ENCODE results near the gene CCDC57. TPM values are rescaled to one million over a fixed set of nuclear protein-coding genes. Genes with fewer than 3 reads are reported as not detected.

The CCDC57 gene
- total RNA-seq, 1 experiment from 2014 or later: 69.9 TPM

DNA sequence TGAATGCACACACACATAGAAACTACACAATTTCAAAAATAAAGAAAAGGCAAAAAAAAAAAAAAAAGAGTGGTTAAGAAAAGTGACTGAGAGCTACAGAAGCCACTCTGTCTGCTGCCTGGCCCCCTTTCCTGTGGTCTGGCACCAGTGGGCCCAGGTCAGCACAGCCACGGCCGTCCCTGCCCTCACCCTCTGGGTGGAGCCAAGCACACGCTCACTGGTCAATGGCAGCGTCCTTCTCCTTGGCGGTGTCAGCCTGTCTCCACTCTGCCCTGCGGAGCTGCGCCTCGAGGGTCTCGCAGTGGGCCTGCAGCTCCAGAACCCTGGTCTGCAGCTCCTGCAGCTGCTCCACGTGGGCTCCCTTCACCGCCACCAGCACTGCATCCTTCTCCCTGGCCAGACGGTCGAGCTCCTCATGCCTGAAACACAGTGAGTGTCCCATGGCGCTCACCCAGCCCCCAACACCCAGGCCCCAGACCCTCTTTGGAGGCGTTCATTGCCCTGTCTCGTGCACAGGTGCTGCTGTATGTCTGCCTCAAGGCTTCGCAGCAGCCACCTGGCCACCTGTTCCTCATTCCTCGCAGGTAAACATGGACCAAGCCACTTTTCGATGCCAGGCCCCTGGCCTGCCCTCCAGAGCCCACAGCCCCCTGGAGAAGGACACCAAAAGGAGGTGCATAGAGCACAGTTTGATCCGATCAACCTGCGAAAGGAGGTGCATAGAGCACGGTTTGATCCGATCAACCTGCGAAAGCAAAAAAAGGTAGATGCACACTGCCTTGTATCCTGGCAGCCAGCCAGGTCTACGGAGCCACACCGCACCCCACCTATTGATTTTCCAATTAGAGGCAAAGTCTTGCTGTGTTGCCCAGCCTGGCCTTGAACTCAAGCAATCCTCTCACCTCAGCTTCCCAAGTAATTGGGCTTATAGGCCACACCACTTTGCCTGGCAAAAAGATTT lies 24.4 kb downstream of the CCDC57 start:
- no peak for TF ChIP-seq CTCF (IDR thresholded peaks at IDR 0.05; ENCODE audit: unreplicated experiment)
- Mint-ChIP-seq H3K9me3 (ENCODE audit: low read depth, unreplicated experiment) (no peaks in the 10 kb centered on the region), H3K27me3 (ENCODE audit: unreplicated experiment) (no peaks in the 10 kb centered on the region), H3K4me1 (ENCODE audit: low read depth, unreplicated experiment) (no peaks in the 10 kb centered on the region), H3K4me3 (ENCODE audit: low read depth, unreplicated experiment) (no peak overlapping the region), H3K36me3 (ENCODE audit: insufficient read depth, unreplicated experiment) (peaks cover 43% of the 10 kb centered on the region), H3K27ac (ENCODE audit: unreplicated experiment) (no peak overlapping the region)
- BruUV-seq (replicated peaks): no TSS peak
- CTCF ChIA-PET: no interaction called here
- no peak for DNase-seq
- intact Hi-C loops (cut with micrococcal nuclease; ENCODE audit: unreplicated experiment): no loop called here

DNA sequence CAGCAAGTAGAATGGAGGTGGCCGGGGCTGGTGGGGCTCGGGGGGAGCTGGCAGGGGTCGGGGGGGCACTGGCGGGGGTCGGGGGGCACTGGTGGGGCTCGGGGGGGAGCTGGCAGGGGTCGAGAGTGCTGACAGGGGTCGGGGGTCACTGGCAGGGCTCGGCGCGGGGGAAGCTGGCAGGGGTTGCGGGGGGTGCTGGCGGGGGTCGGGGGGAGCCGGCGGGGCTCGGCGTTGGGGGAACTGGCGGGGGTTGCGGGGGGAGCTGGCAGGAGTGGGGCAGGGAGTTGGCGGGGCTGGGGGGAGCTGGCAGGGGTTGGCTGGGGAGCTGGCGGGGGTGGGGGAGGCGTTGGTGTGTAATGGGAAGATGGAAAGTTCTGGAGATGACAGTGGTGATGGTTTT lies 25.1 kb downstream of the CCDC57 start:
- DNase-seq: no peak
- CTCF ChIA-PET: no interaction called here
- peaks cover 38% of the 10 kb centered on the region for H3K36me3 Mint-ChIP-seq (ENCODE audit: insufficient read depth, unreplicated experiment)
- no peaks in the 10 kb centered on the region for H3K4me1 Mint-ChIP-seq (ENCODE audit: low read depth, unreplicated experiment)
- no peak overlapping the region for H3K4me3 Mint-ChIP-seq (ENCODE audit: low read depth, unreplicated experiment)
- TF ChIP-seq CTCF (IDR thresholded peaks at IDR 0.05; ENCODE audit: unreplicated experiment): no peak
- BruUV-seq (replicated peaks): no TSS peak
- H3K9me3 Mint-ChIP-seq (ENCODE audit: low read depth, unreplicated experiment): no peaks in the 10 kb centered on the region
- intact Hi-C loops (cut with micrococcal nuclease; ENCODE audit: unreplicated experiment): no loop called here
- no peak overlapping the region for H3K27ac Mint-ChIP-seq (ENCODE audit: unreplicated experiment)
- H3K27me3 Mint-ChIP-seq (ENCODE audit: unreplicated experiment): no peaks in the 10 kb centered on the region

- Mint-ChIP-seq H3K4me3 (ENCODE audit: low read depth, unreplicated experiment) (no peak overlapping the region), H3K4me1 (ENCODE audit: low read depth, unreplicated experiment) (no peaks in the 10 kb centered on the region), H3K9me3 (ENCODE audit: low read depth, unreplicated experiment) (no peaks in the 10 kb centered on the region), H3K27ac (ENCODE audit: unreplicated experiment) (no peak overlapping the region), H3K36me3 (ENCODE audit: insufficient read depth, unreplicated experiment) (peaks cover 36% of the 10 kb centered on the region), H3K27me3 (ENCODE audit: unreplicated experiment) (no peaks in the 10 kb centered on the region)
- BruUV-seq (replicated peaks): no TSS peak
- intact Hi-C loops (cut with micrococcal nuclease; ENCODE audit: unreplicated experiment): no loop called here
- DNase-seq: no peak
- no peak for TF ChIP-seq CTCF (IDR thresholded peaks at IDR 0.05; ENCODE audit: unreplicated experiment)
- CTCF ChIA-PET: no interaction called here
Measured at GRCh38 chr17:82186221-82186620, 26.4 kb downstream of the CCDC57 start.

- BruUV-seq (replicated peaks): no TSS peak
- no peak overlapping the region for H3K4me3 Mint-ChIP-seq (ENCODE audit: low read depth, unreplicated experiment)
Measured at GRCh38 chr17:82184761-82185160, 27.9 kb downstream of the CCDC57 start.

More at GRCh38 chr17:82184761-82185160, 27.9 kb downstream of the CCDC57 start:
- Mint-ChIP-seq H3K9me3 (ENCODE audit: low read depth, unreplicated experiment) (no peaks in the 10 kb centered on the region), H3K36me3 (ENCODE audit: insufficient read depth, unreplicated experiment) (peaks cover 35% of the 10 kb centered on the region), H3K27ac (ENCODE audit: unreplicated experiment) (no peak overlapping the region), H3K27me3 (ENCODE audit: unreplicated experiment) (no peaks in the 10 kb centered on the region), H3K4me1 (ENCODE audit: low read depth, unreplicated experiment) (no peaks in the 10 kb centered on the region)
- DNase-seq: no peak
- intact Hi-C loops (cut with micrococcal nuclease; ENCODE audit: unreplicated experiment): no loop called here
- CTCF ChIA-PET: no interaction called here
- no peak for TF ChIP-seq CTCF (IDR thresholded peaks at IDR 0.05; ENCODE audit: unreplicated experiment)

Measured in Calu3 (cell line).